Measurements from ENCODE around the gene NUDC. TPM values are rescaled to one million over a fixed set of nuclear protein-coding genes. Genes with fewer than 3 reads are reported as not detected.

Gene NUDC
- total and polyA plus RNA-seq, 9 of the 15 experiments (the other 6 are each of a cell fraction or from before 2014, with no cell fraction given), result 9.8 to 234 (median 149) TPM

DNA sequence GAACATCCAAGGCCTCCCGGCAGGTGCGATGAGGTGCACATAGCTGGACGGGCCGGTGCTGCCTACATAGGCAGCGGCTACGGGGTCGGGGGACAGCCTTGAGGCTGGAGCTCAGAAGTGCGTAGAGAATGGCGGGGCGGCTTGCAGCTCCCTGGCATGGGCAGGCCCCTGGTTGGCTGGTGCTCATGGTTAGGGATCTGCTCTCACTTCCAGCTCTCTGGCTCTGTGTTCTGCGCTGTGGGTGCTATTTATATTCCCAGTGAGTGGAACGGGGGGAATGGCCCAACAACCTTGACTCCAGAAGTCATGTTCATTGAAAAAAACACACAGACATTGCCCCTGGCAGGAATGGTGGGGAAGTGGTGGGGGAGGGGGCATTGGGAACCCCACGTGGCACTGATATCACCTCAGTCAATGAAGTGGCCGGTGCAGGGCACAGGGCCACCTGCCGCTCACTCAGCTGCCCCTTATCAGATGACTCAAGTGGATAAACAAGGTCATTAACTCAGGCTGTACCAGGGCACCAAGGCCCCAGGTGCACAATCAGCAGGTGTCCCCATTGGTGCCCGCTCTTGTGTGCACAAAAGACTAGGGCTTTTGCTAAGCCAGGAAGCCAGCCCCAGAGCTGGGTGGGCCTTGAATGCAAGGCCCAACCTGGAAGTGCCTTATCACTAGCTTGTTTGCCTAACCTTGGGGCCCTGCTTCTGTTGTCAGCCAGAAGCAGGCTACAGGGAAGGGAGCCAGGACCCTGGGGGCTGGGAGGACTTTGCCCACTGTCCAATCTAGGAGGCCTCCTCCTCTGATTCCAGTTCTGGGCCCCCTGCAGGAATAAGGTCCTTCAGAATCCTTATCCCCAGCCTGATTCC, 7.6 kb upstream of the NUDC start, which contains the start of gene NR0B2 (continued):
- TF ChIP-seq KHSRP (IDR thresholded peaks at IDR 0.05) (no peak), KLF1 (tag; IDR thresholded peaks at IDR 0.05) (no peak), HDGF (IDR thresholded peaks at IDR 0.05) (no peak), CCNT2 (IDR thresholded peaks at IDR 0.05; ENCODE audit: borderline replicate concordance, extremely low read depth, insufficient read length, low read depth, low read length) (no peak), PYGO2 (tag; IDR thresholded peaks at IDR 0.05) (peak; percentile 66; the same call in 1 of the 2 replicates), TBL1XR1 (IDR thresholded peaks at IDR 0.05; ENCODE audit: low read length in 2 of 2) (no peak), ZNF699 (CRISPR knock-in tag; IDR thresholded peaks at IDR 0.05; ENCODE audit: insufficient replicate concordance) (no peak), ZNF133 (CRISPR knock-in tag; IDR thresholded peaks at IDR 0.05) (no peak), NCOA2 (IDR thresholded peaks at IDR 0.05; ENCODE audit: partially characterized antibody in 2 of 2) (no peak), POLR2B (IDR thresholded peaks at IDR 0.05; ENCODE audit: low read depth, partially characterized antibody) (no peak), PHF20 (IDR thresholded peaks at IDR 0.05; ENCODE audit: partially characterized antibody) (peak; percentile 71), ZNF584 (CRISPR knock-in tag; IDR thresholded peaks at IDR 0.05; ENCODE audit: low read depth) (no peak), SMAD3 (CRISPR knock-in tag; conservative IDR thresholded peaks at IDR 0.05) (no peak; the same call in 1 of the 2 replicates), ILK (tag; IDR thresholded peaks at IDR 0.05; ENCODE audit: borderline replicate concordance, low read depth) (no peak)
- TF ChIP-seq, protein P1, sequence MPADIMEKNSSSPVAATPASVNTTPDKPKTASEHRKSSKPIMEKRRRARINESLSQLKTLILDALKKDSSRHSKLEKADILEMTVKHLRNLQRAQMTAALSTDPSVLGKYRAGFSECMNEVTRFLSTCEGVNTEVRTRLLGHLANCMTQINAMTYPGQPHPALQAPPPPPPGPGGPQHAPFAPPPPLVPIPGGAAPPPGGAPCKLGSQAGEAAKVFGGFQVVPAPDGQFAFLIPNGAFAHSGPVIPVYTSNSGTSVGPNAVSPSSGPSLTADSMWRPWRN (IDR thresholded peaks at IDR 0.05; ENCODE audit: low read depth), result no peak
- TF ChIP-seq, protein P2, sequence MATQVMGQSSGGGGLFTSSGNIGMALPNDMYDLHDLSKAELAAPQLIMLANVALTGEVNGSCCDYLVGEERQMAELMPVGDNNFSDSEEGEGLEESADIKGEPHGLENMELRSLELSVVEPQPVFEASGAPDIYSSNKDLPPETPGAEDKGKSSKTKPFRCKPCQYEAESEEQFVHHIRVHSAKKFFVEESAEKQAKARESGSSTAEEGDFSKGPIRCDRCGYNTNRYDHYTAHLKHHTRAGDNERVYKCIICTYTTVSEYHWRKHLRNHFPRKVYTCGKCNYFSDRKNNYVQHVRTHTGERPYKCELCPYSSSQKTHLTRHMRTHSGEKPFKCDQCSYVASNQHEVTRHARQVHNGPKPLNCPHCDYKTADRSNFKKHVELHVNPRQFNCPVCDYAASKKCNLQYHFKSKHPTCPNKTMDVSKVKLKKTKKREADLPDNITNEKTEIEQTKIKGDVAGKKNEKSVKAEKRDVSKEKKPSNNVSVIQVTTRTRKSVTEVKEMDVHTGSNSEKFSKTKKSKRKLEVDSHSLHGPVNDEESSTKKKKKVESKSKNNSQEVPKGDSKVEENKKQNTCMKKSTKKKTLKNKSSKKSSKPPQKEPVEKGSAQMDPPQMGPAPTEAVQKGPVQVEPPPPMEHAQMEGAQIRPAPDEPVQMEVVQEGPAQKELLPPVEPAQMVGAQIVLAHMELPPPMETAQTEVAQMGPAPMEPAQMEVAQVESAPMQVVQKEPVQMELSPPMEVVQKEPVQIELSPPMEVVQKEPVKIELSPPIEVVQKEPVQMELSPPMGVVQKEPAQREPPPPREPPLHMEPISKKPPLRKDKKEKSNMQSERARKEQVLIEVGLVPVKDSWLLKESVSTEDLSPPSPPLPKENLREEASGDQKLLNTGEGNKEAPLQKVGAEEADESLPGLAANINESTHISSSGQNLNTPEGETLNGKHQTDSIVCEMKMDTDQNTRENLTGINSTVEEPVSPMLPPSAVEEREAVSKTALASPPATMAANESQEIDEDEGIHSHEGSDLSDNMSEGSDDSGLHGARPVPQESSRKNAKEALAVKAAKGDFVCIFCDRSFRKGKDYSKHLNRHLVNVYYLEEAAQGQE (IDR thresholded peaks at IDR 0.05; ENCODE audit: borderline replicate concordance), result no peak
- TF ChIP-seq, protein P2 (CRISPR knock-in tag; IDR thresholded peaks at IDR 0.05; ENCODE audit: low read depth), result peak; percentile 36; the same call in 1 of the 2 replicates
- TF ChIP-seq, protein P3, sequence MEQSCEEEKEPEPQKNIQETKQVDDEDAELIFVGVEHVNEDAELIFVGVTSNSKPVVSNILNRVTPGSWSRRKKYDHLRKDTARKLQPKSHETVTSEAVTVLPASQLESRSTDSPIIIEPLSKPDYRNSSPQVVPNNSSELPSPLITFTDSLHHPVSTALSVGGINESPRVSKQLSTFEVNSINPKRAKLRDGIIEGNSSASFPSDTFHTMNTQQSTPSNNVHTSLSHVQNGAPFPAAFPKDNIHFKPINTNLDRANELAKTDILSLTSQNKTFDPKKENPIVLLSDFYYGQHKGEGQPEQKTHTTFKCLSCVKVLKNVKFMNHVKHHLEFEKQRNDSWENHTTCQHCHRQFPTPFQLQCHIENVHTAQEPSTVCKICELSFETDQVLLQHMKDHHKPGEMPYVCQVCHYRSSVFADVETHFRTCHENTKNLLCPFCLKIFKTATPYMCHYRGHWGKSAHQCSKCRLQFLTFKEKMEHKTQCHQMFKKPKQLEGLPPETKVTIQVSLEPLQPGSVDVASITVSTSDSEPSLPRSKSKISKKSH (CRISPR knock-in tag; IDR thresholded peaks at IDR 0.05), result no peak
